Breast epithelium (tissue), 4 donors: ENCODE measurements around the gene TEX51. TPM values are rescaled to one million over a fixed set of nuclear protein-coding genes. Genes with fewer than 3 reads are reported as not detected.

Source experiments
- DNase-seq, 2 donors: peaks; one replicate each; pipeline ENCODE4 v3.0.0-alpha.2; 2019; ENCODE audit warnings: low spot score in 2 of 2
- H3K27ac ChIP-seq, 2 donors: fragments of 200-600 bp; sonication (generic) in 1 of 2; one replicate each; pipeline ENCODE4 v1.5.1; 2016 to 2019; ENCODE audit warnings: mild to moderate bottlenecking in 1 of 2
- H3K27me3 ChIP-seq, 2 donors: fragments of 200-600 bp; sonication (generic) in 1 of 2; one replicate each; pipeline versions ENCODE4 v1.5.1 to v1.6.0; 2017 to 2019; ENCODE audit warnings: control low read depth in 1 of 2, mild to moderate bottlenecking in 1 of 2
- H3K36me3 ChIP-seq: fragments of 200-600 bp; one replicate; pipeline ENCODE4 v1.5.1; 2019
- H3K4me1 ChIP-seq, 2 donors: fragments of 200-600 bp; sonication (generic); one replicate each; pipeline ENCODE4 v1.5.1; 2016 to 2019; ENCODE audit warnings: control low read depth in 1 of 2
- H3K4me3 ChIP-seq, 3 donors: fragments of 200-600 bp; sonication (generic); 1 replicate in 2 of 3; 2 replicates in 1 of 3; pipeline ENCODE4 v1.5.1; 2016 to 2019; ENCODE audit warnings: mild to moderate bottlenecking in 3 of 3, moderate library complexity in 2 of 3
- H3K9me3 ChIP-seq, 2 donors: fragments of 200-600 bp; sonication (generic) in 1 of 2; one replicate each; pipeline ENCODE4 v1.5.1; 2016 to 2019; ENCODE audit warnings: control low read depth in 1 of 2
- POLR2A ChIP-seq: fragments of 450-650 bp; IDR thresholded peaks from one replicate; pipeline ENCODE4 v1.6.1; 2016; ENCODE audit warnings: antibody characterized with exemption, mild to moderate bottlenecking, moderate library complexity
- POLR2AphosphoS5 ChIP-seq, 3 donors: sonication (generic); formaldehyde crosslinking; IDR thresholded peaks; one replicate each; pipeline ENCODE4 v1.6.1; 2017; ENCODE audit warnings: antibody characterized with exemption in 3 of 3
- intact Hi-C: fragments of 100-400 bp; cut with DNase I; formaldehyde crosslinking; loops from one replicate; pipeline ENCODE4 v1.15.1; 2023; ENCODE audit warnings: low total_unique reads
- total RNA-seq, 3 donors: library from RNA; depleted of rRNA; stranded (reverse); fragments of >200 nt; gene quantifications; one replicate each; pipeline ENCODE4 v1.1.0, GENCODE V29; 2016
- TF ChIP-seq, protein P1 (sequence below), 3 donors: fragments of 450-650 bp; IDR thresholded peaks; one replicate each; pipeline ENCODE4 v1.5.1; 2016 to 2017; ENCODE audit warnings: antibody characterized with exemption in 3 of 3, mild to moderate bottlenecking in 3 of 3, moderate library complexity in 3 of 3

The TEX51 gene
- total RNA-seq, 3 donors from 2014 or later, result not detected

DNA sequence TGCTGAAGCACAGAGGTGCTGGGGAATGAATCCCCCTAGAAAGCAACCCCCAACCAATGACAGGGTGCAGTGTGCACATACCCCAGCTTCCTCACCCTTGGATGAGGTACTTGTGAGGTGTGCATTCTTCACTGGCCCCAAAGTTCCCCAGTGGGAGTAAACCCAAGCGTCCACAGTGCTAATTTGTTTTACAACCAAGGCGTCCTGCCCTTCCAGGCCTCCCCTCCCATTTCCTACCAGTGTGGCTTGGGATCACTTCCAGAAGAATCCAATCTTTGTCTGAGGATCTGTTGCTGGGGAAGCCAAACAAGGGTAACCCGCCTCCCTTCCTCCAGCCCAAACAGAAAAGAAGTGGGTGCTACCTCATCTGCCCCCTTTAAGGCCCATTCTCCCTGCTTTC lies 40.3 kb upstream of the TEX51 start:
- Histone ChIP-seq H3K9me3 (no peaks in the 10 kb centered on the region), H3K4me3 (no peak overlapping the region), H3K4me1 (no peaks in the 10 kb centered on the region), H3K27ac (no peak overlapping the region), H3K27me3 (no peaks in the 10 kb centered on the region), H3K36me3 (no peaks in the 10 kb centered on the region)
- TF ChIP-seq POLR2AphosphoS5 (IDR thresholded peaks at IDR 0.05) (no peak), POLR2A (no peak)
- TF ChIP-seq, protein P1, sequence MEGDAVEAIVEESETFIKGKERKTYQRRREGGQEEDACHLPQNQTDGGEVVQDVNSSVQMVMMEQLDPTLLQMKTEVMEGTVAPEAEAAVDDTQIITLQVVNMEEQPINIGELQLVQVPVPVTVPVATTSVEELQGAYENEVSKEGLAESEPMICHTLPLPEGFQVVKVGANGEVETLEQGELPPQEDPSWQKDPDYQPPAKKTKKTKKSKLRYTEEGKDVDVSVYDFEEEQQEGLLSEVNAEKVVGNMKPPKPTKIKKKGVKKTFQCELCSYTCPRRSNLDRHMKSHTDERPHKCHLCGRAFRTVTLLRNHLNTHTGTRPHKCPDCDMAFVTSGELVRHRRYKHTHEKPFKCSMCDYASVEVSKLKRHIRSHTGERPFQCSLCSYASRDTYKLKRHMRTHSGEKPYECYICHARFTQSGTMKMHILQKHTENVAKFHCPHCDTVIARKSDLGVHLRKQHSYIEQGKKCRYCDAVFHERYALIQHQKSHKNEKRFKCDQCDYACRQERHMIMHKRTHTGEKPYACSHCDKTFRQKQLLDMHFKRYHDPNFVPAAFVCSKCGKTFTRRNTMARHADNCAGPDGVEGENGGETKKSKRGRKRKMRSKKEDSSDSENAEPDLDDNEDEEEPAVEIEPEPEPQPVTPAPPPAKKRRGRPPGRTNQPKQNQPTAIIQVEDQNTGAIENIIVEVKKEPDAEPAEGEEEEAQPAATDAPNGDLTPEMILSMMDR (IDR thresholded peaks at IDR 0.05), result no peak
- no peak for DNase-seq
- intact Hi-C loops, result no loop called here

DNA sequence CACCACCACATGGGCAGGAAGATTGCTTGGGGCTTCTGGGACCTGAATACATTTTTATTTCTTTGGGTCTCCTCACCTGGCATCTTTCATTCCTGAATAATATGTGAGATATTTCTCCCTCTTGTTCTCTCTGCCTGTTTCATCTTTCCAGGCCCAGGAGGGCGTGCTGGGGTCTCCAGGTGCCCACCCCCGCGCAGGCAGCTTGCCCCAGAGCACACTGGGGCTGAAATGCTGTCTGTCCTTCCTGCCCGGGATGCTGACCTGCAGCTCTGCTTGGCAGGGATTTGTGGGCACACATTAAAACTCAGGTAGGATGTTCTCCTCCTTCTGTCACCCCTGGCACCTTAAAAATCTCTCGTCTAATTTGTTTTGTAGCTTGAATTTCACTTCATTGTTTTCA lies 39.7 kb upstream of the TEX51 start:
- H3K27ac ChIP-seq, result no peak overlapping the region
- no peaks in the 10 kb centered on the region for H3K36me3 ChIP-seq
- no peak for TF ChIP-seq POLR2A
- TF ChIP-seq, protein P1 (IDR thresholded peaks at IDR 0.05), result no peak
- no peaks in the 10 kb centered on the region for H3K9me3 ChIP-seq
- H3K4me1 ChIP-seq, result no peaks in the 10 kb centered on the region
- H3K27me3 ChIP-seq, result no peaks in the 10 kb centered on the region
- H3K4me3 ChIP-seq, result no peak overlapping the region
- intact Hi-C loops, result no loop called here
- DNase-seq, result no peak

DNA sequence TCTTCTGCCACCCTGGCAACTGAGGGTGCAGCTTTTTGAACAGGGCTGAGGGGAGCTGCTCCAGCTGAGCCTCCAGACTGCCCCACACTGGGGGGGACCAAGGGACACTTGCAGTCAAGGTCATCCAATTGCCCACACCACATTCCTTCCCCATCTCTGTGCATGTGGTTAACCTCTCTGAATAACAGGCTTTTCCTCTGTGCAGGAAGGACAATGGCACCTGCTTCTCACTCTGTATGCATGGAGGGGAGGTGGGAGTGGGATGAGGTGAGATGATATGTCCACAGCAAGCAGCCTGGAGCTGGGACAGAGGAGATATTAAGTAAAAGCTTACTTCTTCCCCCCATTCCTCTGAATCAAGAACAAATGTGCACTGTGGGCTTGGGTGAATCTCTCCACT lies 39.1 kb upstream of the TEX51 start:
- no peak for DNase-seq
- intact Hi-C loops, result no loop called here
- no peaks in the 10 kb centered on the region for H3K4me1 ChIP-seq
- no peaks in the 10 kb centered on the region for H3K27me3 ChIP-seq
- TF ChIP-seq POLR2A (no peak), POLR2AphosphoS5 (IDR thresholded peaks at IDR 0.05) (no peak)
- TF ChIP-seq, protein P1 (IDR thresholded peaks at IDR 0.05), result no peak
- no peaks in the 10 kb centered on the region for H3K36me3 ChIP-seq
- no peak overlapping the region for H3K27ac ChIP-seq
- no peak overlapping the region for H3K4me3 ChIP-seq
- H3K9me3 ChIP-seq, result no peaks in the 10 kb centered on the region

DNA sequence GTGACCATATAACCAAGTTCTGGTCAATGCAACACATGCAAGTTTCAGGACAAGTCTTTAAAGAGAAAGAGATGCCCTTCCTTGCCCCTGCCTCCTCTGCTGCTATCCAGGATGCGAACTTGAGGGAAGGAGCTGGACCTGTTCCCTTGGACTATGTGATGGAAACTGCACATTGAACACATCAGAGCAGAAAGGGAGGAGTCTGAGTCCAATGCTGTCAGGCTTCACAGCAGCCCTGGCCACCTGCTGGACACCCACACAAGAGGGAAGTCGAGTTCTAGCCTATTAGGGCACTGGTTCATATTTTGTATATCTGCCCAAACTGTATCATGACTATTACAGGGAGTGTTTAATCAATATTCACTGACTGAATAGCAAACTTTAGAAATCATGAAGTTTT lies 38.3 kb upstream of the TEX51 start:
- Histone ChIP-seq H3K4me3 (no peak overlapping the region), H3K36me3 (no peaks in the 10 kb centered on the region), H3K4me1 (no peaks in the 10 kb centered on the region), H3K27me3 (no peaks in the 10 kb centered on the region), H3K27ac (no peak overlapping the region), H3K9me3 (peaks cover 0 to 3% of the 10 kb centered on the region in 2 donors)
- DNase-seq, result no peak
- TF ChIP-seq POLR2AphosphoS5 (IDR thresholded peaks at IDR 0.05) (no peak), POLR2A (no peak)
- TF ChIP-seq, protein P1 (IDR thresholded peaks at IDR 0.05), result no peak
- intact Hi-C loops, result no loop called here

DNA sequence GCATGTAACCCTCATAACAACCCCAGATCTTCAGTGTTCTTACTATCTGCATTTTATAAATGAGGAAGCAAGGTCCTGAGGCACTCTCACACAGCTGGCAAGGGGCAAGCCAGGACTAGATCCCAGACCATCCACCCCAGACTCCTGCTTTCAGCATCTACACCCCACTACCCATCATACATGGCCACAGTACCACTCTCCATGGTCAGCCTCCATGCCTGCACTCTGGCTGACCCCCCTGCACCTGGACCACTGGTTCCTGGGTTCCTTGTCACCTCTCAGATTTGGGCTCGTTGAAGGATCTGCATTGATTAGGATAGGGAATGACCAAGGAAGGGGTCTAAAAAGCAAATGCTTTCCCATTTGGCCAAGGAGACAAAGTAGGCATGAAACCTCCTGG lies 36.0 kb upstream of the TEX51 start:
- Histone ChIP-seq H3K9me3 (peaks cover 0 to 17% of the 10 kb centered on the region in 2 donors), H3K27ac (no peak overlapping the region), H3K36me3 (no peaks in the 10 kb centered on the region), H3K4me1 (no peaks in the 10 kb centered on the region), H3K4me3 (no peak overlapping the region), H3K27me3 (no peaks in the 10 kb centered on the region)
- no peak for DNase-seq
- intact Hi-C loops, result no loop called here
- TF ChIP-seq, protein P1 (IDR thresholded peaks at IDR 0.05), result no peak
- no peak for TF ChIP-seq POLR2A
- TF ChIP-seq POLR2AphosphoS5 (IDR thresholded peaks at IDR 0.05), result no peak
